Right cardiac atrium (tissue), 5 donors: ENCODE measurements around the gene CAPZB. TPM values are rescaled to one million over a fixed set of nuclear protein-coding genes. Genes with fewer than 3 reads are reported as not detected.
A peak's percentile ranks its signal among the peaks of the same experiment; 100 is the strongest.

Experiments
- ATAC-seq, 2 donors: fragments of 200-7000 bp; cut with Tn5 transposase; one replicate each; pipeline versions ENCODE4 v1.8.0 to v1.9.1; 2020; ENCODE audit warnings: moderate library complexity in 2 of 2, mild to moderate bottlenecking in 1 of 2
- DNase-seq, 3 donors: peaks; one replicate each; pipeline ENCODE4 v3.0.0-alpha.2; 2020
- H3K27ac ChIP-seq: one replicate; pipeline ENCODE4 v1.5.1; 2013; ENCODE audit warnings: mild to moderate bottlenecking, low read length, control low read depth, moderate library complexity
- H3K27me3 ChIP-seq: one replicate; pipeline ENCODE4 v1.6.1; 2013; ENCODE audit not compliant: control insufficient read depth, insufficient read depth
- H3K4me1 ChIP-seq: one replicate; pipeline ENCODE4 v1.6.1; 2013; ENCODE audit warnings: low read length; ENCODE audit not compliant: control insufficient read depth, insufficient read depth
- H3K4me3 ChIP-seq: one replicate; pipeline ENCODE4 v1.5.1; 2013; ENCODE audit warnings: low read length, control low read depth
- H3K9me3 ChIP-seq: one replicate; pipeline ENCODE4 v1.6.1; 2013; ENCODE audit warnings: low read length; ENCODE audit not compliant: control insufficient read depth
- WGBS: extraction: QIAGEN DNeasy Blood & Tissue Kit; methylation state at CpG from one replicate; pipeline ENCODE4 v1.1.7; 2013; 5-methylcytosine and 5-hydroxymethylcytosine counted together
- intact Hi-C, 4 donors: fragments of 100-400 bp; cut with DNase I; formaldehyde crosslinking; loops; one replicate each; pipeline versions ENCODE4 v1.11.0 to v1.14.0; 2022 to 2023
- polyA plus RNA-seq: library from polyadenylated mRNA; stranded (reverse); fragments of 200-250 nt; gene quantifications from one replicate; pipeline ENCODE4 v1.2.3, GENCODE V29; 2013
- total RNA-seq, 4 donors: library from RNA; stranded (reverse); fragmentation: NEBNext Ultra II Directional; extraction: Animal tissue kit (Norgen Biotek cat#: 25700); gene quantifications; one replicate each; pipeline ENCODE4 v1.2.1, GENCODE V29; 2021
- donor health status: healthy with polysubstance abuse.
- donor health status: DM: no; HTN: yes; CAD: no.
- donor health status: DM: no; HTN: no; CAD: no.
- donor health status: DM: no; HTN: yes; CAD: no; lungs with severe emphysema.
- donor health status: DM: yes; HTN: yes; CAD: no.

The CAPZB gene
- total and polyA plus RNA-seq, 5 donors, result 226 to 255 (median 228) TPM

- intact Hi-C loops, result no loop called here
- peaks cover 14% of the 10 kb centered on the region for H3K4me1 ChIP-seq
Measured at GRCh38 chr1:19371226-19372135, 113.9 kb downstream of the CAPZB start.

DNA sequence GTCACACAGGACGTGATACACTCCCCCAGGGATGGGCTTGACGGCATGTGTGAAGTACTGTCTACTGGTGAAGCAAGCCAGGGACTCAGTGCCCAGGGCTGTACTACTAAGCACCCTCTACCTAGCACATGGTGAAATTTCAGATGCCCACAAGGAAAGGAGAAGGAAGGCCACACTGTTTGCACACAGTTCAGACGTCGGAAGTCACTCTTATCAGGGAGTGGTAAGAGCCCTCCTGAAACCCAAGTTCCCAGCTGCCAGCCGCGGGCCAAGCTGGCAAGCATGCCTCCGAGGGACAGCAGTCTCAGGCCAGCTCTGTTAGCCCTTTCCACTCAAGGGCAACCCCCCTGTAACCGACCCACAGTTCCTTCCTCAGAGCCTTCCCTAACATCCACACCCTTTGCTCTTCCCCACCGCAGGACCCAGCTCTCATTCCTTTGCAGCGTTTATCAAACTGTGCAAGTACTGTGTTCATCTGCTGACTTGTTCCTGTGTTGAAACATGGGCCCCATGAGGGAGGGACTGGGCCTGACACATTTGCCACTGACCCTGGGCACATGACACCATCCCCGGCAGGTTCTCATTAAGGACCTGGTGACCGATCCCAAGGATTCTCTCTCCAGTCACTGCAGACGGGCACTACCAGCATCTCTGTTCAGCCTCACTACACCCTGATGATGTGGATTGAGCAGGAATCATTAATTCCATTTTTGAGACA, 114.7 kb downstream of the CAPZB start:
- H3K27ac ChIP-seq, result no peak overlapping the region
- peak in 1 of 3 donors; percentile 50 for DNase-seq
- intact Hi-C loops, result no loop called here
- H3K4me1 ChIP-seq, result peaks cover 14% of the 10 kb centered on the region
- H3K4me3 ChIP-seq, result no peak overlapping the region
- 51% methylated on average over 13 of the region's 13 CpGs for WGBS
- no peaks in the 10 kb centered on the region for H3K27me3 ChIP-seq
- ATAC-seq, result peak; percentile 15 to 34
- no peaks in the 10 kb centered on the region for H3K9me3 ChIP-seq

More at GRCh38 chr1:19371226-19372135, 113.9 kb downstream of the CAPZB start:
- Histone ChIP-seq H3K9me3 (no peaks in the 10 kb centered on the region), H3K27me3 (no peaks in the 10 kb centered on the region), H3K27ac (no peak overlapping the region), H3K4me3 (no peak overlapping the region)
- WGBS, result 95% methylated on average over 23 of the region's 23 CpGs
- no peak for ATAC-seq
- DNase-seq, result peak in 1 of 3 donors; percentile 18

DNA sequence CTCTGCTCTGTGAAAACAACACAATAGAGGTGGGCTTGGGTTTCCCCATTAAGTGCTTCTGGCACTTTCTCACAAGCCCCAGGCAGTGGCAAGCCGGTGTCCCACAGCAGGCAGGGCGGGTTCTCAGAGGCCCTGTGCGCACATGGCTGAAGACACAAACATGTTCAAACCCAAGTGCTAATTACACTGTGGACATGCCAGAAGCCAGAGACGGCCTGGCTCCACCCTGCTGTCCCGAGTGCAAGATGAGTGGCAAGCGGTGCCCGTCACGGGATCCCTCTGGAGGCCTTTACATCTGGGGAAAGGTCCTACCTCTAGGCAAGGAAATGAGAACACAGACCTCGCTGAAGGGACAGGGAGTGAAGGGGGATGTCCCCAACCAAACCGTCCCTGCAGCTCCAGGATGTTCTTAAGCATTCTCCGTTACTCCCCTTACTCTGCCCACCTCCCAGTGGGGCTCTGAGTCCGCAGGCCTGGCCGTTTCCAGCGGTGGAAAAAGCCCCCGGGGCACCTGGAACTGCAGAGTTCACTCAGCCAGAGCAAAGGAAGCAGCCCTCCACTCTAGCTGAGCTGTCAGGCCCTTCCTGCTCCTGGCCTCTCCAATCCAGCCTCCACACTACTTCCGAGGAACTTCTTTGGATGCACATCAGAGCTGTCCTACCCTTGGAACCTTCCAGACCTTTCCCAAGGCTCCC, 115.8 kb downstream of the CAPZB start:
- Histone ChIP-seq H3K27me3 (no peaks in the 10 kb centered on the region), H3K9me3 (no peaks in the 10 kb centered on the region), H3K4me1 (peaks cover 14% of the 10 kb centered on the region), H3K4me3 (no peak overlapping the region), H3K27ac (no peak overlapping the region)
- DNase-seq (peak in 1 of 3 donors; percentile 63), ATAC-seq (peak; percentile 10 to 14)
- 72% methylated on average over 16 of the region's 16 CpGs for WGBS
- intact Hi-C loops, result no loop called here

DNA sequence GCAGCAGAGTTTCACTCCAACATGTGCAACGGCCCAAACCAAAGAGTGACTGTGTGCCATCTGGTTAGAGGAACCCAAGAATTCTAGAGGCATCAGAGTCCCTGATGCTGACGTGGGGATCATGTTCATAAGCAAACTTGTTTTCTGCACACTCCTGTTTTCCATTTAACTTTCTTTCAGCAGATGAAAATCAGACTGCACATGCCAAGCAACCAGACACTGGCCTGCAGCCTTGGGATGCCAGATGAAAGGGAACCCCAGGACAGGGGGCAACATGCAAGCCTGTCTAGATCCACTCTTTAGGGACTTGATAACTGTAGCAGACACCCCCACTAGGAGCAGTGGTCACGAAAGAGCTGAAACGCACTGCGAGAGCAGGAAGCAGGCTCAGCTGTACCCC, 116.4 kb downstream of the CAPZB start:
- Histone ChIP-seq H3K4me1 (peaks cover 14% of the 10 kb centered on the region), H3K9me3 (no peaks in the 10 kb centered on the region), H3K4me3 (no peak overlapping the region), H3K27ac (no peak overlapping the region), H3K27me3 (no peaks in the 10 kb centered on the region)
- DNase-seq (no peak), ATAC-seq (no peak)
- 80% methylated on average over 5 of the region's 5 CpGs for WGBS
- intact Hi-C loops, result no loop called here

GRCh38 chr1:19368050-19368449, 117.3 kb downstream of the CAPZB start:
- no peaks in the 10 kb centered on the region for H3K27me3 ChIP-seq
- H3K4me3 ChIP-seq, result no peak overlapping the region
- no peaks in the 10 kb centered on the region for H3K9me3 ChIP-seq
- intact Hi-C loops, result no loop called here
- H3K27ac ChIP-seq, result no peak overlapping the region
- no peak for ATAC-seq
- DNase-seq, result peak in 1 of 3 donors; percentile 37
- H3K4me1 ChIP-seq, result peaks cover 17% of the 10 kb centered on the region
- WGBS, result 78% methylated on average over 5 of the region's 5 CpGs

DNA sequence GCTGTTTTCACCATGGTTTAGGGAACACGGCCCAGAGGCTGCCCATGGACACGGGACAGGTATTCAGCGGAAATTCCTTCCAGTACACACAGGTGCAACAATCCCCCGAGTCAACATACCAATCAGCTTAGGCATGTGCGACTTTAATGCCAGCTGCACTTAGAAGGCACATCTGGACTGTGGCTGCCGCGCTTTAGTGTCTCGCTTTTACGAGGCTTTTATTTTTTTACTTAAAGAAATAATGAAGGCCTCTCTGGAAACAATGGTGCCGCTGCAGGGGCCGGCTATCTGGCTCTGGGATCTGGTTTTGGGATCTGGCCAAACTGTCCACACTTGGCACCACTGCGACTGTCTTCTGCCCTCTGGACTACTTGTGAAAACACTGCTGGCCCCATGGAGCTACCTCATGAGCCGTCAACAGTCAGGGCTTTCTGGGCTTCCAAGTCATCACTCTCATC, 117.7 kb downstream of the CAPZB start:
- peaks cover 17% of the 10 kb centered on the region for H3K4me1 ChIP-seq
- peak in 1 of 3 donors; percentile 33 for DNase-seq
- intact Hi-C loops, result no loop called here
- ATAC-seq, result no peak
- no peaks in the 10 kb centered on the region for H3K9me3 ChIP-seq
- WGBS, result 71% methylated on average over 13 of the region's 13 CpGs
- no peak overlapping the region for H3K4me3 ChIP-seq
- no peak overlapping the region for H3K27ac ChIP-seq
- H3K27me3 ChIP-seq, result no peaks in the 10 kb centered on the region

- 84% methylated on average over 18 of the region's 18 CpGs for WGBS
- Histone ChIP-seq H3K27me3 (no peaks in the 10 kb centered on the region), H3K4me1 (peaks cover 17% of the 10 kb centered on the region), H3K9me3 (no peaks in the 10 kb centered on the region), H3K4me3 (no peak overlapping the region), H3K27ac (no peak overlapping the region)
- DNase-seq (peak in 1 of 3 donors; percentile 28), ATAC-seq (no peak)
- intact Hi-C loops, result no loop called here
Measured at GRCh38 chr1:19366599-19367536, 118.5 kb downstream of the CAPZB start.

DNA sequence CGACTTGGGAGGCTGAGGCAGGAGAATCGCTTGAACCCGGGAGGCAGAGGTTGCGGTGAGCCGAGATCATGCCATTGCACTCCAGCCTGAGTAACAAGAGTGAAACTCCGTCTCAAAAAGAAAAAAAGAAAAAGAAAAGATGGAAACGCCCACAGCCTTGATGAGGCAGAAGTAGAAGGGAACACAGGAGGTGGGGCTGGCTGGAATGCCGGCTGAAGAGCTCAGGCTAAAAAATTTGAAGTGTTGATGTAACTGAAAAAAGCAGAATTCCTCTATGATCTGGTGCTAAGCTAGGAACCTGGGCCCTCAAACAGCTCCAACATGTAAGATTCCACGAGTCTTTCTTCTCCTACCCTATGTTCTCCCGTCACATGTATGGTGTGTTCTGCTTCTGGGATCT, 119.6 kb downstream of the CAPZB start:
- 71% methylated on average over 10 of the region's 10 CpGs for WGBS
- H3K27me3 ChIP-seq, result no peaks in the 10 kb centered on the region

DNA sequence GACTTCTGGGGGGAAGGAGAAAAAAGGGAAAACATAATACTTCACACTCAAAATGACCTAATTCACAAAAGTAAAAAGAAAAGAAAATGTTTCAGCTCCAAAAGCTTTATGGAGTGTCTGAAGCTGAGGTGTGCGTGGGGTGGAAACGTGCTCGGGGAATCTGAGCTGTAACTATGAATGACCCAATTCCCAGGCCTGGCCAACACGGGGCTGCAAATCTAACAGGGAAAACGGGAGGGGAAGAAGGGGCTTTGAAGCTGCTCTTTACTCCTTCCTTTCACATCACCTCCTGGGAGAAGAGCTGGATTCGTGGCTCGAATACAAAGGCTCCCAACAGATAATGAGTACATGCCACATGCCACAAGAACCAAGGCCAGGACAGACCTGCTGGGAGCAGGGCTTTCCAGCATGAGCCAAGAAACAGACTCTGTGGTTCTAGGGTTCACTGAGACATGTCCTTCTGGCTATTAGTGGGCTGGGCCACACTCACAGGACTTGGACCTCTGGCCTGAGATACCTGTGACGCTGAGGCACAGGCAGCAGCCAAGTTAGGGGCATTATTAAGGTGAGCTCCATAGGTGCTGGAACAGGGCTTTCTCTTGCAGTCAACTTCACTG, 121.7 kb downstream of the CAPZB start:
- no peak overlapping the region for H3K27ac ChIP-seq
- peak in 1 of 3 donors; percentile 39 for DNase-seq
- no peak overlapping the region for H3K4me3 ChIP-seq
- H3K4me1 ChIP-seq, result peaks cover 8% of the 10 kb centered on the region
- 67% methylated on average over 8 of the region's 8 CpGs for WGBS
- no peaks in the 10 kb centered on the region for H3K9me3 ChIP-seq
- no peak for ATAC-seq
- no peaks in the 10 kb centered on the region for H3K27me3 ChIP-seq
- intact Hi-C loops, result no loop called here

More for the DNA sequence above, 119.6 kb downstream of the CAPZB start:
- no peak for ATAC-seq
- no peaks in the 10 kb centered on the region for H3K9me3 ChIP-seq
- H3K27ac ChIP-seq, result no peak overlapping the region
- H3K4me1 ChIP-seq, result peaks cover 13% of the 10 kb centered on the region
- no peak overlapping the region for H3K4me3 ChIP-seq
- peak in 1 of 3 donors; percentile 64 for DNase-seq
- intact Hi-C loops, result no loop called here
